Mucosa of gallbladder (tissue), 1 donor: ENCODE results near the gene ZNF469. TPM values are rescaled to one million over a fixed set of nuclear protein-coding genes. Genes with fewer than 3 reads are reported as not detected.

ENCODE experiments used
- DNase-seq: peaks from one replicate; pipeline ENCODE4 v3.0.0-alpha.2; 2020; ENCODE audit warnings: low spot score
- total RNA-seq: library from RNA; stranded (reverse); gene quantifications from one replicate; pipeline ENCODE4 v1.2.1, GENCODE V29; 2021
- donor health status: DM: no; HTN: no; CAD: no.

Gene ZNF469, protein sequence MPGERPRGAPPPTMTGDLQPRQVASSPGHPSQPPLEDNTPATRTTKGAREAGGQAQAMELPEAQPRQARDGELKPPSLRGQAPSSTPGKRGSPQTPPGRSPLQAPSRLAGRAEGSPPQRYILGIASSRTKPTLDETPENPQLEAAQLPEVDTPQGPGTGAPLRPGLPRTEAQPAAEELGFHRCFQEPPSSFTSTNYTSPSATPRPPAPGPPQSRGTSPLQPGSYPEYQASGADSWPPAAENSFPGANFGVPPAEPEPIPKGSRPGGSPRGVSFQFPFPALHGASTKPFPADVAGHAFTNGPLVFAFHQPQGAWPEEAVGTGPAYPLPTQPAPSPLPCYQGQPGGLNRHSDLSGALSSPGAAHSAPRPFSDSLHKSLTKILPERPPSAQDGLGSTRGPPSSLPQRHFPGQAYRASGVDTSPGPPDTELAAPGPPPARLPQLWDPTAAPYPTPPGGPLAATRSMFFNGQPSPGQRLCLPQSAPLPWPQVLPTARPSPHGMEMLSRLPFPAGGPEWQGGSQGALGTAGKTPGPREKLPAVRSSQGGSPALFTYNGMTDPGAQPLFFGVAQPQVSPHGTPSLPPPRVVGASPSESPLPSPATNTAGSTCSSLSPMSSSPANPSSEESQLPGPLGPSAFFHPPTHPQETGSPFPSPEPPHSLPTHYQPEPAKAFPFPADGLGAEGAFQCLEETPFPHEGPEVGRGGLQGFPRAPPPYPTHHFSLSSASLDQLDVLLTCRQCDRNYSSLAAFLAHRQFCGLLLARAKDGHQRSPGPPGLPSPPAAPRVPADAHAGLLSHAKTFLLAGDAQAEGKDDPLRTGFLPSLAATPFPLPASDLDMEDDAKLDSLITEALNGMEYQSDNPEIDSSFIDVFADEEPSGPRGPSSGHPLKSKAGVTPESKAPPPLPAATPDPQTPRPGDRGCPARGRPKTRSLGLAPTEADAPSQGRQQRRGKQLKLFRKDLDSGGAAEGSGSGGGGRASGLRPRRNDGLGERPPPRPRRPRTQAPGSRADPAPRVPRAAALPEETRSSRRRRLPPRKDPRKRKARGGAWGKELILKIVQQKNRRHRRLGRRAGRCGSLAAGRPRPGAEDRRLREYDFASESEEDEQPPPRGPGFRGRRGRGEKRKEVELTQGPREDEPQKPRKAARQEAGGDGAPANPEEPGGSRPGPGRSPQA (N-terminal part only)
- 3.7 TPM for total RNA-seq

DNA sequence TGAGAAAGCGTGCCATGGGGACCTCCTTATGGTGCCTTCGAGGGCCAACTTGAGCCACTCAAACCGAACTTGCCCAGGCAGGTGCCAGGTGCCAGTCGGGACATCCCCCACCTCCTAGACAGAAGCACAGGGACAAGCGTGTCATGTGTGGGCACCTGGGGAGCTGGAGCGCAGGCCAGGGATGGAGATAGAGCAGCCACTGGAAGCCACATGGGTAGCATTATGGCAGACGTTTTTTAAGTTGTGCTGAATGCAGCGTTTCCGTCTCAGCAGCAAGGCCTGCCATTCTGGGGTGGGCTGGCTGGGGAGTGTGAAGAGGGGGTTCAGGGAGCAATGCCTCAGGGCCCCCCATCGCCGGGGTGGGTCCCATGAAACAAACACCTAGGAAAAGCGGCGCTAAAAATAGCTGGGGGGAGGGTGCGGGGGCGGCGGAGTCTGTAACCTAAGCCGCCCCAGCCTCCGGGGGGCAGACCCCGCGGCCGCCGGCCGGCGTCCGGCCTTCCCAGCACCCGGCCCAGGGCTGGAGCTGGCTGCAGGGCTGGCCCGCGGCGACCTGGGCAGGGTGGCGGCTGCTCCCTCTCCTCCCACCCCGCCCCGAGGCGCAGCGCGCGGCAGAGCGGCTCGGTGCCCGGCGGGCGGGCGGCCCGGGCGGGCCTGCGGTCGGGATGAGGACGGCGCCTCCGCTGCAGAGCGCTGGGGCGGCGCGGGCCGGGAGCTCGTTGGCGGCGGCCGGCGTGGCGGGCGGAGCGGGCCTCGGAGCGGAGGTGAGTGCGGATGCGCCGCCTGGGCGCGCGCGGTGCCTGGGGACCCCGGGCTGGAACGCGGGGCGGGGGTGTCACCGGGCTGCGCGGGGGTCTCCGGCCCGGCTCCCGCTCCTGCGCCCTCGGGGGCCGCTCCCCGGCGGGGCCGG is at the start of gene ZNF469:
Gene ZNF469, plus strand, starts transcription at position 469 of the 910 bp plus-strand sequence. CDS start 44,512 bp downstream, outside the sequence.
- DNase-seq, result no peak

DNA sequence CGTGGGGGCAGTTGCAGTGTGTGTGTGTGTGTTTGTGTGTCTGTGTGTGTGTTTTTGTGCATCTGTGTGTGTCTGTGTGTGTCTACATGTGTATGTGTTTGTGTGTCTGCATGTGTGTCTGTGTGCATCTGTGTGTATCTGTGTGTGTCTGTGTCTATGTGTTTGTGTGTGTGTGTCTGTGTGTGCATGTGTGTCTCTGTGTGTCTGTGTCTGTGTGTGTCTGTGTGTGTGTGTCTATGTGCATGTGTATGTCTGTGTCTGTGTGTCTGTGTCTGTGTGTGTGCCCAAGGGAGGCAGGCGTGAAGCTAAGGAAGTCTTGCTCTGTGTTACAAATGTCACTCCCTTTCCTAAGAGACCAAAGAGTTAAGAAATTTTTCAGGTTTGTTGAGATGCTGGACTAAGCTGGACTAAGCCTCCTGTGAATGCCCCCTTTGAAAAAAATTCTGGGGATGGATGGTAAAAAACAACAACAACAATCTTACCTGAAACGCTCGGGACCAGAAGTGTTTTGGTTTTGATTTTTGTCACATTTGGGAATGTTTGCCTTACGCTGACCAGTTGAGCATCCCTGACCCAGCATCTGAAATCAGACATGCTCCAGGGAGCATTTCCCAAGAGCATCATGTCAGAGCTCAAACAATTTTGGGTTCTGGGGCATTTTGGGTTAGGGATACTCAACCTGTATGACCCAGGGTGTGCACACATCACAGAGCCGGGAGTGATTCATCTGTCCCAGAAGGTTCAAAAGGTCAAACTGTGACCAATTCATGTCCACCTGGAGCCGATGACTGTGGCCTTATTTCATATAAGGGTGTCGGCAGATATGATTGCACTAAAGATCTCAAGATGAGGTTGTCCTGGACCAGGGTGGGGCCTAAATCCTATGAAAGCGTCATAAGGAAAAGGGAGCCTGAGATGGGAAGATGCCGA is 48.6 kb upstream of the ZNF469 start:
- no peak for DNase-seq

DNA sequence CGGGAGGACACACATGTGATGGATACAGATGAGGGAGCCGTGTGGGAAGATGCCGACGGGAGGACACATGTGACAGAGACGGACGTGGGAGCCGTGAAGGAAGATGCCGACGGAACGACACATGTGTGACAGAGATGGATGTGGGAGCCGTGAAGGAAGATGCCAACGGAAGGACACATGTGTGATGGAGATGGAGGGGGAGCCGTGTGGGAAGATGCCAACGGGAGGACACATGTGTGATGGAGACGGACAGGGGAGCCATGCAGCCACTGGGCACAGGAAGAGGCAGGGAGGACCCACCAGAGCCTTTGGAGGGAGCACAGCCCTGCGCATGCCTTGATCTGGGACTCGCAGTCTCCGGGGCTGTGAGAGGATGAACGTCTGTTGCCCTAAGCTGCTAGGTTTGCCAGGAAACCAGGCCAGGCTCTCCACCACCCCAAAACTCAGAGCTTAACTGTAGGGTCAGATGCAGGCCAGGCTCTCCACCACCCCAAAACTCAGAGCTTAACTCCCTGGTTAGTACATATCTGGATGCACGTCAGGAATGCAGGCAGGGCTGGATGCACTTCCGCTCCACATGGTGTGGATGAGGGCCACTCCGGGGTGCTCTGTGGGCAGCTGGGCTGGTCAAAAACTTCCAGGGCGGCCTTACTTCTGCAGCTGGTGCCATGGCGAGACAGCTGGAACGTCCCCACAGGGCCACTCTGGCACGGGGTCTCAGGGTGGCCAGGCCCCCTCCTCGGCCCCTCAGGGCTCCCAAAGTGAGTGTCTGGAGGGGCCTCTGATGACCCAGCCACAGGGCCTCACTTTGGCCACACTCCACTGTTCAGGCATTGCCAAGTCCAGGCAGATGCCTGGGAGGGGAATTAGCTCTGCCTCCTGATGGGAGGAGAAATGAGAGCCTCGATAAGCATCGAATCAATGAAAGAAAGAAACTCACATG is 47.7 kb upstream of the ZNF469 start:
- DNase-seq, result no peak

DNA sequence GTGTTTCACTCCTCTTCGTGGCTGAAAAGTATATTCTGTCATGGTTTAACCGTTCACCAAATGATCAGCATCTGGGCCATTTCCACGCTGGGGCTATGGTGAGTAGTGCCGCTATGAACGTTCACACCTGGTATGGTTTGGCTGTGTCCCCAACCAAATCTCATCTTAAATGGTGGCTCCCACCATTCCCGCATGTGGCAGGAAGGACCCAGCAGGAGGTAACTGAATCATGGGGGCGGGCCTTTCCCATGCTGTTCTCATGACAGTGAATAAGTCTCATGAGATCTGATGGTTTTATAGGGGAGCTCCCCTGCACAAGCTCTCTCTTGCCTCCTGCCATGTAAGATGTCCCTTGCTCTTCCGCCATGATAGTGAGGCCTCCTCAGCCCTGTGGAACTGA is 45.7 kb upstream of the ZNF469 start:
- DNase-seq, result no peak

DNA sequence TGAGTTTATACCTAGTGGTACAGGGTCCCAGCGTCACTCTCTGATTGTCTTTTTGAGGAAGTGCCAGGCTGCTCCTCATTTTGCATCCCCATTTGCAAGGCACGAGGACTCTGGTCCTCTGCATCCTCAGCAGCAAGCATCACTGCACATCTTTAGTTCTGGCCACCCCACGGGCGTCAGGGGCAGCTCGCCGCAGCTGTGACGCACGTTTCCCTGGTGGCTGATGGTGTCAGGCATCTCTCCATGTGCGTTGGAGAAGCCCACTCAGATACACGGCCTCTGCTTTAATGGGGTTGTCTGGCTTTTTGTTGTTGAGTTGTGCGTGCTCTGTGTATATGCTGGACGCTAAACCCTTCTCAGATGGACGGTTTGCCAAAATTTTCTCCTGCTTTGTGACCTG is 45.2 kb upstream of the ZNF469 start:
- DNase-seq, result no peak

DNA sequence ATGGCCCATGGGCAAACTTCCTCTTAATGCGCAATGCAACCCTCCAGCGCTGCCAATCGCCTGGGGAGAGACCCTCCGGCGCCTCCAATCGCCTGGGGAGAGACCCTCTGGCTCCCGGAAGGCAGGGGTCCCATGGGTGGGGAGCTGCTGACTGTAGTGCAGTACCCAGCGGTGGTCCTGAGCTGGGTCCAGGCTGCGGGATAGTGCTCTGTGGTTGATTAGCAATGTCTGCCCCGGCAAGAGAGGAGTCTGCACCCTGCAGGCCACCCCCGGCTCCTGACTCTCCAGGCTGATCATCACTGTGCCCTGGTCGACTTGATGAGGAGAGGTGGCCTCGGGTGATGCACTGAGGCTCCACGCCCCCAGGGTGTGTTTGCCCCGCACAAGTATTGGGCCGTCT is 44.6 kb upstream of the ZNF469 start:
- no peak for DNase-seq

DNA sequence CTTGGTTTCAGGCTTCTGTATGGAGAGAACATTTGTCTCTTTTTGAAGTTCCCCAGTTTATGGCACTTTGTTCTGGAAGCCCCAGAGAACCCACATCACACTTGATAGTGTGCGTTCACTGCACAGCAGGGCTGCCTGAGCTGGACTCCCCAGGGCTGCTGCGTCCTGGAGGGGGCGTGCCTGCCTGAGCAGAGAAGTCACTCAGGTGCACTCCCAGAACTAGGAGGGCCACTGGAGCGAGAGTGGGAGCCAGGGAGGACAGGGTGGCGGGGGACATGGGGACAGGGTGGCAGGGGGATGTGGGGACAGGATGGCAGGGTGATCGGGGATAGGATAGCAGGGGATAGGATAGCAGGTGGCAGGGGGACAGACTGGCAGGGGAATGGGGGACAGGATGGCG is 43.9 kb upstream of the ZNF469 start:
- no peak for DNase-seq

DNA sequence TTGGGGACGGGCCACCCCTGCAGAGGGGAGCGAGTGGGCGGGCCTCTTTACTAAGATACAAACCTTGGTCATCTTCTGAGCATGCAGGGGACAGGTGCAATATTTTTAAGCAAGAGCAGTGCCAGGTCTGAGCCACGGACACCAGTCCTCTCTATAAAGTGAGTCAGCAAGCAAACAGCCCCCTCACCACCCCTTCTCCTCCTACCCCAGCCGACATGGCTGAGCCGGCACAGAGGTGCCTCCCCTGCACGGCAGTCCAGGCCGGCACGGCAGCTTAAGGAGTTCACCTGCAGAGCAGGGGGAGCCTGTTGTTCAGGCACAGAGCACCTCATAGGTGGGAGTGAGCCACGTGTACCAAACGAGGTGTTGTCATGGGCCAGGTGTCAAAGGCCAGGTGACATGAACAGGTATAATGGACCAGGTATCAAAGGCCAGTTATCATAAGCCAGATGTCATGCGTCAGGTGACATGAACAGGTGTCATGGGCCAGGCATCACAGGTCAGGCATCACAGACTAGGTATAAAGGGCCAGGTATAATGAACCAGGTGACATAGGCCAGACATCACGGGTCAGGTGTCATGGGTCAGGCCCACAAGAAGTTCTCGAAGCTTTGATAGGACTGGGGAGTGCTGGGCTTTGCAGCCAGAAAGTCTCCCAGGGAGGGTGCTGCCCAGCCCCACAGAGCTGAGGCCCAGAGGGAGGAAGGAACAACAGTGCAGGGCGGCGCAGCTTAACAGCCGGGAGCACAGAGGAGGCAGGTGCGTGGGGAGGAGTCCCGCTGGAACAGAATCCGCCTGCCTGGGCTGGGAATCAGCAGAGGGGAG is 42.6 kb upstream of the ZNF469 start:
- no peak for DNase-seq

DNA sequence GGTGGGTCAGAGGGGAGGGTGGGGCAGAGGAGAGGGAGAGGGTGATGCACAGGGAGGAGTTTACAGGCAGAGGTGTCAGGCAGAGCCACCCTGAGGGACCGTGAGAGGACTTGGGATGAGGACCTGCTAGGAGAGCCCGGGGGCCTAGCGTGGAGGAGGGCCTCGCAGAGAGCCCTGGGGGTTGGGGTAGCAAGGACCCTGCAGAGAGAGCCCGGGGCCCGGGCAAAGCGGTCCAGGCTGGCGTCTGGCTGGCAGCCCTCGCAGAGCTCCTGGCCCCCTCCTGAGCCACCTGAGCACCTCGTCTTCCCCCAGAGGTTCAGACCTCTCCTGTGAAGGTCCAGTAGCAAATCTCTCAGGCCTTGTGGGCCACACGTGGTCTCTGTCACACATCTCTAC is 42.0 kb upstream of the ZNF469 start:
- no peak for DNase-seq

DNA sequence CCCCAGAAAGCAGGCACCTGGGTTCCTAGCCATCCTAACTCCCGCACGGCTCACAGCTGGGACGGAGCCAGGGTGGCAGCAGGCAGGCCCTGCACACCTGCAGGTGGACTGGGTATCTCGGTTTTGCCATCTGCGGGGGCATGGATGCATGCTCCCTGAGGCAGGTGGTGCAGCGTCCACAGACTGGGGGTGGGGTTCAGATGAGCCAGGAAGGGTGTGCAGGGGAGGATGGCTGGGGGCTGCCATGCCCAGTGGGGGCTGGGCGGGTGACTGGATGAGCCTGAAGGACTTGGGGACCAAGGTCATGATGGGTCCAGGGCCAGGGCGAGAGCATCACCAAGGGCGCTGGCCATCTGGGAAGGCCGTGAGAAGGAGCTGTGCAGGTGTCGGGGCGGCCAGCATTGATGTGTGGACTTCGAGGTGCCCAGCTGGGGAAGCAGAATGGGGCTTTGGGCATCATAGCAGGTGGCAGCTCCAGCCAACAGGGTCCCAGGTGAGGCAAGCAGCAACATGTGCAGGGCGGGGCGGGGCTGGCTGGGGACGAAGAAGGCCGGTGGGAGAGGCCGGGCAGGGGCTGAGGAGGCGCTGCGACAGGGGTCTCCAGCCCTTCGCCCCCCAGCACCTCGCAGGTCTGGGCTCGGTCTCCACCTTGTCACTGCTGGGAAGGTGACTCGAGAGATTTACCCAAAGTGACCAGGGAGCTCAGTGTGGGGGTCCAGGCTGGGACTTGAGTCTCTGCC is 41.0 kb upstream of the ZNF469 start:
- DNase-seq, result no peak

DNA sequence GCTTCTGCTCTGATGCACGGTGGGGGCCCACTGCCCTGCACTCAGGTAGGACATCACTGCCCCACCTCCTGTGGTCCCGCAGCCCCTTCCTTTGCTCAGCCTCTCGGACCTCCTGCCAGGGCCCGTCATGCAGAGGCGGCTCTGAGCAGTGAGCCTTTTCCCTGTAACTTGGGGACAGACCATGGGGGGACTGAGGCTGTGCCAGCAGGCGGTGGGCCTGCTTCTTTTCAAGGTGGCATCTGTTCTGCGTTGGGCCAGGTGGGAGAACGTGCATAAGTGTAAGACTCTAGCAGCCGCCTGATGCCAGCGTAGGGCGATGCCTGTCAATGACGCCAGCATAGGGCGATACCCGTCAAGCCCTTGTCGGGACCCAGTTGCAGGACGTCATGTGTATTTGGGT is 40.3 kb upstream of the ZNF469 start:
- no peak for DNase-seq

DNA sequence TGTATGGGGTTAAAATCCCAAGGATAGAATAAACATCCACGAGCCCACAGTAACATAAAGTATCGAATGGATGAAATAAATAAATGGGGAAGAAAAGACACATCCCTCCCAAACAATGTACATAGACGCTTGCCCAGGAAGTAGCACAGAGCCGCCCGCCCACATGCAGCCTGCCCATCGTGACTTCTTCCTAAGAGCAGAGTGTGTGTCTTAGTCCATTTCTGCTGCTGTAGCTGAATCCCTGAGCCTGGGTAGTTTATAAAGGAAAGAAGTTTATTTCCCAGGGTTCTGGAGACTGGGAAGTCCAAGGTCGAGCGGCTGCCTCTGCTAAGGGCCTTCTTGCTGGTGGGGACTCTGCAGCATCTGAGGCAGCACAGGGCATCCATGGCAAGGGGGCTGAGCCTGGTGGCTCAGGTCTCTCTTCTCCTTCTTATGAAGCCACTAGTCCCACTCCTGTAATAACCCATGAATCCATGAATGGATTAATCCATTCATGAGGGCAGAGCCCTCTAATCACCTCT is 39.4 kb upstream of the ZNF469 start:
- no peak for DNase-seq

DNA sequence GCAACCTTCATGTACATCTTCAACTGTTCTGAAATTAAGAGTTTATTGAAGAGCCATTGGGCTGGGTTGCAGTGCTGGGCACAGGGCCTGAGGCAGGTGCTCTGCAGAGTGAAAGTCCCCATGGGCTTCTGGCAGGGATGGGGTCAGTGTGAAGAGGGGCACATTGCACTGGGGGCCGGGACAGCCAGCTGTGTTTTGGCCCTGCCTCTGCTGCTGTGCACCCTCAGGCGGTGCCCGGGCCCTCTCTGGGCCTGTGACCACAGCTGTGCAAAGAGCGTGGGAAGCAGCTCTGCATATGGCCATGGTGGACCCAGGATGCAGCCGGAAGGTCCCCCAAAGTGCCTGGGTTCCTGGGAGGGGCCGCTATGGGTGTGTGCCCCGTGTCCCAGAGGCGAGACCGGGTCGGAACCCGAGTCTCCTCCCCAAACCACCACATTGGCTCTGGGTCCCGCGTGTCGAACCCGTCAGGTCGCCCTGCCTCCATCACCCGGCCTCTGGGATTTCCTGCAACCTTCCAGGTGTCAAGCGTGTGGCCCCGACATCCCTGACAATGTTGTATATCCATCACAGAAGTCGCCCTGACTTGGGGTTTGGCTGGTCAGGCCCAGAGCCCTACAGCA is 38.2 kb upstream of the ZNF469 start:
- DNase-seq, result no peak

DNA sequence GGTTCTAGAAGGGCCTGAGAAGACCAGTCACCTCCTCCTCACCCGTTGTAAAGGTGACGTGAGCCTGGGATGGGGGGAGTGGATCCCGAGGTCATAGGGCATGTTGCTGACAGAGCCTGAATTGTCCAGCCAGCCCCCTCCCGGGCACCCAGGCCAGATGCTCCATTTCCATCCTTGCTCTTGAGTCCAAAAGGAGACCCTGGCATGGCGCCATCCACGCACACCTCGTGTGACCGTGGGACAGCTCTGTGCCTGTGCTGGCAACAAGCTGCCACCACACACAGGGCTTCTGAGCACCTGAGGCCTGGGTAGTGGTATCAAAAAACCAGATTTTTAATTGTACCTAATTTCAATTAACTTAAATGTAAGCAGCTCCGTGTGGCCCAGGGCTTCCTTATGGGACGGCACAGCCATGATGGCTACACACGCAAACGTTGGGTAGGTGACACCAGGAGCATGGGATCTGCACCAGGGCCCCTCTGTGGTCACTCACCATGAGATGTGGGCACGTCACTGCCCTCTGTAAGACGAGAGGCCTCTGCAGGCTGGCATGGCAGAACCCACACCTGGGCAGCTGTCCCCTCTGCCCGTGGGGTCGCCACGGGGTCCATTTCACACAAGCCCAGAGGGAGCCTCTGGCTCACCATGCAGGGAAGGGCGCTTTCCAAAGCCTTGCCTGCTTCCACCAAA is 37.6 kb upstream of the ZNF469 start:
- no peak for DNase-seq

DNA sequence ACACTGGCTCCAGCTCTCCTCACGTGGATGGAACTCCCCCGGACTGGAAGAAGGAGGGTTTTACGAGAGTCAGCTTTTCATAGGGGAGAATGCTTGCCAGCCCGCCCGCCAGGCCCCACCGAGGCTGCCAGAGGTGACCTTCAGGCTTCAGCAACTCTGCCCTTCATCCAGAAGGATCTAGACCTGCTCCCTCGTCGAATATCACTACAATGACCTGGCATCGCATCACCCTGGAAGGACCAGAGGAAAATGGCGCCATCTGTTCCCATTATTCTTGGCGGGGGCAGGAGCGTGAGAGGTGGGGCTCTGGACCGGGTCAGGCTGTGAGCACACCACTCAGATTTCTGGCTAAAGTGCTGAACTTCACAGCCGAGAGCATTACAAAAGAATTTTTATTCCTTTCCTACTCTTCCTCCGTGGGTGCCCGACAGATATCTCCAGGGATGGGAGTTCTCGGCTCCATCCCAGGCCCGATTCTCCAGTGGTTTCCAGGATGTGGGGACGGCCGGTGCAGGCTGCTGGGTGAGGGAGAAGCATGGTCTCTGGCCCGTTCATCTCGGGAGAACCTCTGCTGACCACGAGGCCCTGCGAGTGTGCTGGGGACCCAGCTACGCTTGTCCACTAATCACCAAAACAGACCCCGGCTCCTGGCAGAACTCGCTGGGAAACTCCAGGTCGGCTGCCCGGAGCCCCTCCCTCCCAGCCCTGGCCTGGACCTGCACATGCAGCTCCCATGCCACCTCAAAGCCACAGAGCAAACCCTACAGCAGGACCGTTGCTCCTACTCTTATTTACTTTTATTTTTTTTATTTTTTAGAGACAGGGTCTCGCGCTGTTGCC is 36.8 kb upstream of the ZNF469 start:
- DNase-seq, result no peak
